Measurements from ENCODE around the gene SYNGR3. TPM values are rescaled to one million over a fixed set of nuclear protein-coding genes. Genes with fewer than 3 reads are reported as not detected.

The SYNGR3 gene
- total and polyA plus RNA-seq, 2 of the 13 experiments (the other 11 are each of a cell fraction or from before 2014, with no cell fraction given) = 0.97 to 5.7 TPM

DNA sequence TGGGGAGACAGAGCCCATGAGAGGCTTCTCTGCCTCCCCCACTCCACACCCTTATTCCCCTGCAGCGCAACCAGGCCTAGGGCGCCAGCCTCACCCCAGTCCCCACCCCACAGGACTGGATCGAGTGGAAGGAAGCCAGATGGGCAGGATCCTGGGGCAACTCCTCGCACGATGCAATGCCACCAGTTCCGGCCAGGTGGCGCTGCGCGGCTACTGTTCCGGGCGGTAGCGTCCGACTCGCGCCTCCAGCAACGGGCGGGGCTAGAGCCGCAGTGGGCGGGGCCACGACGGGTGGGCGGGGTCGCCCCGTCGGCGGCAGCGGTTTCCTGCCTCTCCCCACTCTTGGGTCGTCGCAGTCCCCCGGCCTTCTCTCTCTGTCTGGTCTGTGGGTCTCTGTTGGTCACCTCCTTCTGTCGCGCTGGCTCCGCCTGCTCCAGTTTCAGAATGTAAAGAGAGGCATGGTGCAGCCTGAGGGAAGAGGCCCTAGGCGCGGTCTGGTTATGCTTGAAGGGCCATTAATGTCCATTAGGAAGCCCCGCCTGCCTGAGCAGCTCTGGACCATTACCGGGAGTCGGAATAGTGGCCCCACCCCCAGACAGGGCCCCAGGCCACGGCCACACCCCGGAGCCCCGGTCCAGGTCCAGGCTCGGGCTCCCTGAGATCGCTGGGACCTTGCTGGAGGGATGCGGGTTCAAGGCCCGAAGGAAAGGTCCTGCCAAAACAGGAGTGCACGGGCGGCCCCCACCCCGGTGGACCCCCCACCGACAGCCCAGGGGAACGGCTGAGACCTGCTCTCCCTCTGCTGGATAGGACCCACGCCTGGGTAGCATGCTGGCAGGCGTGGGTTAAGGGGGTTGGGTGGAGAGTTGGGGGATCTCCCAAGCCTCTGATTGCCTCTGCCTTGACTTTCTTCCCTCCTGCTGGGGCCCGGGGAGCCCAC, 33.6 kb downstream of the SYNGR3 start (continued):
- TF ChIP-seq EEA1 (CRISPR knock-in tag; IDR thresholded peaks at IDR 0.05; ENCODE audit: borderline replicate concordance) (no peak), ZFP62 (CRISPR knock-in tag; IDR thresholded peaks at IDR 0.05) (no peak), PAF1 (CRISPR knock-in tag; IDR thresholded peaks at IDR 0.05) (no peak), HOXA5 (CRISPR knock-in tag; IDR thresholded peaks at IDR 0.05) (0 out of 2 replicates have a peak, but pooled peaks have one; percentile 19), ZNF605 (CRISPR knock-in tag; IDR thresholded peaks at IDR 0.05) (peak; percentile 82), RFX1 (IDR thresholded peaks at IDR 0.05) (no peak), KDM5A (IDR thresholded peaks at IDR 0.05; ENCODE audit: borderline replicate concordance, low read length) (0 out of 2 replicates have a peak, but pooled peaks have one; percentile 40), CCDC6 (CRISPR knock-in tag; IDR thresholded peaks at IDR 0.05) (no peak), ZNF251 (CRISPR knock-in tag; IDR thresholded peaks at IDR 0.05) (no peak), FOSL2 (CRISPR knock-in tag; IDR thresholded peaks at IDR 0.05) (peak; percentile 40; the same call in 1 of the 2 replicates), ZNF567 (CRISPR knock-in tag; IDR thresholded peaks at IDR 0.05; ENCODE audit: borderline replicate concordance) (no peak), MED13 (CRISPR knock-in tag; IDR thresholded peaks at IDR 0.05) (0 out of 2 replicates have a peak, but pooled peaks have one; percentile 30), JUND (CRISPR knock-in tag; IDR thresholded peaks at IDR 0.05) (no peak), SMAD1 (CRISPR knock-in tag; IDR thresholded peaks at IDR 0.05; ENCODE audit: borderline replicate concordance, low read depth) (no peak; the same call in 1 of the 2 replicates), ZNF205 (CRISPR knock-in tag; IDR thresholded peaks at IDR 0.05) (no peak), ZBTB8A (CRISPR knock-in tag; IDR thresholded peaks at IDR 0.05; ENCODE audit: borderline replicate concordance, low read depth) (no peak)
- TF ChIP-seq, protein P1, sequence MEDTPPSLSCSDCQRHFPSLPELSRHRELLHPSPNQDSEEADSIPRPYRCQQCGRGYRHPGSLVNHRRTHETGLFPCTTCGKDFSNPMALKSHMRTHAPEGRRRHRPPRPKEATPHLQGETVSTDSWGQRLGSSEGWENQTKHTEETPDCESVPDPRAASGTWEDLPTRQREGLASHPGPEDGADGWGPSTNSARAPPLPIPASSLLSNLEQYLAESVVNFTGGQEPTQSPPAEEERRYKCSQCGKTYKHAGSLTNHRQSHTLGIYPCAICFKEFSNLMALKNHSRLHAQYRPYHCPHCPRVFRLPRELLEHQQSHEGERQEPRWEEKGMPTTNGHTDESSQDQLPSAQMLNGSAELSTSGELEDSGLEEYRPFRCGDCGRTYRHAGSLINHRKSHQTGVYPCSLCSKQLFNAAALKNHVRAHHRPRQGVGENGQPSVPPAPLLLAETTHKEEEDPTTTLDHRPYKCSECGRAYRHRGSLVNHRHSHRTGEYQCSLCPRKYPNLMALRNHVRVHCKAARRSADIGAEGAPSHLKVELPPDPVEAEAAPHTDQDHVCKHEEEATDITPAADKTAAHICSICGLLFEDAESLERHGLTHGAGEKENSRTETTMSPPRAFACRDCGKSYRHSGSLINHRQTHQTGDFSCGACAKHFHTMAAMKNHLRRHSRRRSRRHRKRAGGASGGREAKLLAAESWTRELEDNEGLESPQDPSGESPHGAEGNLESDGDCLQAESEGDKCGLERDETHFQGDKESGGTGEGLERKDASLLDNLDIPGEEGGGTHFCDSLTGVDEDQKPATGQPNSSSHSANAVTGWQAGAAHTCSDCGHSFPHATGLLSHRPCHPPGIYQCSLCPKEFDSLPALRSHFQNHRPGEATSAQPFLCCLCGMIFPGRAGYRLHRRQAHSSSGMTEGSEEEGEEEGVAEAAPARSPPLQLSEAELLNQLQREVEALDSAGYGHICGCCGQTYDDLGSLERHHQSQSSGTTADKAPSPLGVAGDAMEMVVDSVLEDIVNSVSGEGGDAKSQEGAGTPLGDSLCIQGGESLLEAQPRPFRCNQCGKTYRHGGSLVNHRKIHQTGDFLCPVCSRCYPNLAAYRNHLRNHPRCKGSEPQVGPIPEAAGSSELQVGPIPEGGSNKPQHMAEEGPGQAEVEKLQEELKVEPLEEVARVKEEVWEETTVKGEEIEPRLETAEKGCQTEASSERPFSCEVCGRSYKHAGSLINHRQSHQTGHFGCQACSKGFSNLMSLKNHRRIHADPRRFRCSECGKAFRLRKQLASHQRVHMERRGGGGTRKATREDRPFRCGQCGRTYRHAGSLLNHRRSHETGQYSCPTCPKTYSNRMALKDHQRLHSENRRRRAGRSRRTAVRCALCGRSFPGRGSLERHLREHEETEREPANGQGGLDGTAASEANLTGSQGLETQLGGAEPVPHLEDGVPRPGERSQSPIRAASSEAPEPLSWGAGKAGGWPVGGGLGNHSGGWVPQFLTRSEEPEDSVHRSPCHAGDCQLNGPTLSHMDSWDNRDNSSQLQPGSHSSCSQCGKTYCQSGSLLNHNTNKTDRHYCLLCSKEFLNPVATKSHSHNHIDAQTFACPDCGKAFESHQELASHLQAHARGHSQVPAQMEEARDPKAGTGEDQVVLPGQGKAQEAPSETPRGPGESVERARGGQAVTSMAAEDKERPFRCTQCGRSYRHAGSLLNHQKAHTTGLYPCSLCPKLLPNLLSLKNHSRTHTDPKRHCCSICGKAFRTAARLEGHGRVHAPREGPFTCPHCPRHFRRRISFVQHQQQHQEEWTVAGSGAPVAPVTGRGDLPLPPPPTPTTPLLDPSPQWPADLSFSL (CRISPR knock-in tag; IDR thresholded peaks at IDR 0.05) = no peak
- TF ChIP-seq, protein P2, sequence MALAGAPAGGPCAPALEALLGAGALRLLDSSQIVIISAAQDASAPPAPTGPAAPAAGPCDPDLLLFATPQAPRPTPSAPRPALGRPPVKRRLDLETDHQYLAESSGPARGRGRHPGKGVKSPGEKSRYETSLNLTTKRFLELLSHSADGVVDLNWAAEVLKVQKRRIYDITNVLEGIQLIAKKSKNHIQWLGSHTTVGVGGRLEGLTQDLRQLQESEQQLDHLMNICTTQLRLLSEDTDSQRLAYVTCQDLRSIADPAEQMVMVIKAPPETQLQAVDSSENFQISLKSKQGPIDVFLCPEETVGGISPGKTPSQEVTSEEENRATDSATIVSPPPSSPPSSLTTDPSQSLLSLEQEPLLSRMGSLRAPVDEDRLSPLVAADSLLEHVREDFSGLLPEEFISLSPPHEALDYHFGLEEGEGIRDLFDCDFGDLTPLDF (CRISPR knock-in tag; IDR thresholded peaks at IDR 0.05) = 0 out of 2 replicates have a peak, but pooled peaks have one; percentile 40
- TF ChIP-seq, protein P3, sequence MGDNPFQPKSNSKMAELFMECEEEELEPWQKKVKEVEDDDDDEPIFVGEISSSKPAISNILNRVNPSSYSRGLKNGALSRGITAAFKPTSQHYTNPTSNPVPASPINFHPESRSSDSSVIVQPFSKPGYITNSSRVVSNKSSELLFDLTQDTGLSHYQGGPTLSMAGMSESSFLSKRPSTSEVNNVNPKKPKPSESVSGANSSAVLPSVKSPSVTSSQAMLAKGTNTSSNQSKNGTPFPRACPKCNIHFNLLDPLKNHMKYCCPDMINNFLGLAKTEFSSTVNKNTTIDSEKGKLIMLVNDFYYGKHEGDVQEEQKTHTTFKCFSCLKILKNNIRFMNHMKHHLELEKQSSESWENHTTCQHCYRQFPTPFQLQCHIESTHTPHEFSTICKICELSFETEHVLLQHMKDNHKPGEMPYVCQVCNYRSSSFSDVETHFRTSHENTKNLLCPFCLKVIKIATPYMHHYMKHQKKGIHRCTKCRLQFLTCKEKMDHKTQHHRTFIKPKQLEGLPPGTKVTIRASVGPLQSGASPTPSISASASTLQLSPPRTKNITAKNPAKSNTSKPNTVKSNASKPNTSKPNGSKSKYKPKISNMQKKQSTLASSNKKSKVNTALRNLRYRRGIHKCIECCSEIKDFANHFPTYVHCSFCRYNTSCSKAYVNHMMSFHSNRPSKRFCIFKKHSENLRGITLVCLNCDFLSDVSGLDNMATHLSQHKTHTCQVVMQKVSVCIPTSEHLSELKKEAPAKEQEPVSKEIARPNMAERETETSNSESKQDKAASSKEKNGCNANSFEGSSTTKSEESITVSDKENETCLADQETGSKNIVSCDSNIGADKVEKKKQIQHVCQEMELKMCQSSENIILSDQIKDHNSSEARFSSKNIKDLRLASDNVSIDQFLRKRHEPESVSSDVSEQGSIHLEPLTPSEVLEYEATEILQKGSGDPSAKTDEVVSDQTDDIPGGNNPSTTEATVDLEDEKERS (CRISPR knock-in tag; IDR thresholded peaks at IDR 0.05) = peak; percentile 68; the same call in 1 of the 2 replicates

Data from HepG2 (cell line).